ENCODE data around the gene PRR16.

PRR16 gene

DNA sequence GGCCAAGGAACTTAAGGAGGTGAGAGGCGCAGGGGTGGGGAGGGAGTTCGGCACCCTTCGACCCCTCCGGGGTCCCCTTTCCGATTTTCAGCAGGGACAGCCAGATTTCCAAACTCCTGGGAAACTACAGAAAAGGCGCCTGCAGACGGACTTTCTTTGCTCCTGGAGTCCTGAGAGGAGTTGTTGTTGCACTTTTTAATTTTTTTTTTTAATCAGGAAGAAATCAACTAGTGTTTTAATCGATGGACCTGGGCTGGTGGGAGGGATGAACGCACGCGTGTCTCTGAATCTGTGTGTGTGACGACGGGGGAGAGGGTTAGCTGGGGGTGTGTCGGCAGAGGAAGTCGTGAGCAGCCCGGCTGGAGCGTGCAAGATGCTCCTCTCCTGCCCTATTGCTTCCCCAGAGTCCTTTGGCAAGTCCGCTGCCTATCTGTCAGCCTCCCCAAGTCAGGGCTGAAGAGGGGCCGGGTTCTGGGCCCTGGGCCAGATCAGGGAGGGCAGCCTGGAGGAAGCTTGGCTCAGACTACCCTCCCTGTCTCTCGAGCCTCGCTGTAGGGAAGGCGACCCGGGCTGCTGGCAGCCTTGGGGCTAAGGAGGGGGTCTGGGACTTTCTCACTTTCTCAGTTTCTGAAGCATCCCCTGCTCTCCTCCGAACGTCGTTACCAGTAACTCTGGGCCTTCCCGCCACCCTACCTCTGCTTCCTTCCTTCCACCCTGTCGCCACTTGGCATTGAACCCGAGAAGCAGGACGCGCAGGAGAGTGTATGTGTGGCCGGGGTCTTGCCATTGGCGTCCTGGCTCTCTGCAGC is 731 bp downstream of the PRR16 start:
- peak; percentile 70 for DNase-seq

DNA sequence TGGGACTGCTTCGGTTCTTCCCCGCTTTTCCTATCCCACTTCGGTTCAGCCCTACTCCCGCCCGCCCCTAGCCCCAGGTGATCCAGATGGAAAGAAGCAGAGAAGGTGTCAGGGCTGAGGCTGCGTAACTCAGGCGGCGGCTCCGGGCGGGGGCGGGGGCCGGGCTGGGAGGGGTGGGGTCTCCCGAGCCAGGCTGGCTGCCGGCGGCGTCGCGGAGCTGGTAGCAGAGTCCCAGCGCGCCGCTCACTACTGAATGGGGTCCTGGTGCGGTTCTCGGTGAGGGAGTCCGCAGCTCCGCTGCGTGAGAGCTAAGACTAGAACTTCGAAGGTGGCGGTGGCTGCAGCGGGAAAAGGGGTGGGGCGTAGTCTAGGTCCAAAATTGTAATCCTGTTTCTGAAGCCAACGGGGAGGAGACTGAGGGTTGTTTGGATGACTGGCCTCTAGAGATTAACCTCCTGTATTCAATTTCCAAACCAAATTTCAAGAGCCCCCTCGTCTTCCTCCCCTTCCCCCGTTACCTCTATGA is 1.4 kb downstream of the PRR16 start:
- peak; percentile 73 for DNase-seq

DNA sequence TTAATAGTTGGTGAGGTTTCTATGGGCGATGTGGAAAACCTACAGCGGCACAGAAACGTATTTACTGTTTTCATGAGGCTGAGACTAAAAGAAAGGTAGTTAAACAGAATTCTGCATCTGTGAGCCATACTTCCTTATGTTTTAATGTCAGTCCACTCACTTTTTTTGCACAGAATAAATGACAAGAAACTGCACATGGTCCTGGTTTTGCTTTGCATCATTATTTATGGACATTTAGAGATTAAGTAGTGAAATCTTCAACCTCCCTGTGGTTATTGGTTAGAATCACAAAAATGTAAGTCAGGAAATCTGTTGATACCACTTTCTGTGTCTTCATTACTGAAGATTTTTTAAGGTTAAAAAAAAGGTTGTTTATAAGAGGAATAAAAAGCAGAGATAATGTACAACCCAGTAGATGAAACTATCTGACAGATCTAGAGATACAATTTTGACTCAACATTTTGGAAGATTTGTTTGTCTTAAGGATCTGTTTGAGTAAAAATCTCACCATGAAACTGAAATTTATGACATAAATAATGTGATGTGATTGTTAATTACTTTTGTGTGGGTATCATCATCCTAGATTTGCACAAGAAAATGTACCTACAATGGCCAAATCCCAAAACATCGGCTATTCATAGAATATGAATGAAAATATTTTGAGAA is 2.4 kb downstream of the PRR16 start:
- DNase-seq: peak; percentile 43

GRCh38 chr5:120471971-120472370 is 7.9 kb downstream of the PRR16 start:
- no peak for DNase-seq

GRCh38 chr5:120472911-120473310 is 8.8 kb downstream of the PRR16 start:
- no peak for DNase-seq

GRCh38 chr5:120473332-120473731 is 9.2 kb downstream of the PRR16 start:
- peak; percentile 21 for DNase-seq

DNA sequence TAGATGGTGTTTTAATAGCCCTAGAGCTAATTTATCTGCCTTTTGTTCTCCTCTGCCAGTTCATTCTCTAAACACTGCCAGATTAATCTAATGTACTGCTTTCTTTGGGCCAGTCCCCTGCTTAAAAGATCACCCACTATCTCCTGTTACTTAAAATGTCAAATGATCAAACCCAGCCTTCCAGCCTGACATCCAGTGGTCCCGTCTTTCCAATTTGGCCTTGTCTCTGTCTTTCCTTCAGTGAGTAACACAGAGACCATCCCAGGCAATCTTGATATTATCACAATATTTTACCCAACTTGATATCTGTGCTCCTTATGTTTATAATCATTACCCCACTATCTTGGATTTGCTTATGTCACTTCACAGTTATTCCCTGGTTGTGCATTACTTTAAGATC is 12.0 kb downstream of the PRR16 start:
- no peak for DNase-seq

- peak; percentile 34 for DNase-seq
Measured at GRCh38 chr5:120479066-120479465, 15.0 kb downstream of the PRR16 start.

- no peak for DNase-seq
Measured at GRCh38 chr5:120499876-120500563, 35.9 kb downstream of the PRR16 start.

GRCh38 chr5:120502531-120502930 is 38.4 kb downstream of the PRR16 start:
- no peak for DNase-seq

DNA sequence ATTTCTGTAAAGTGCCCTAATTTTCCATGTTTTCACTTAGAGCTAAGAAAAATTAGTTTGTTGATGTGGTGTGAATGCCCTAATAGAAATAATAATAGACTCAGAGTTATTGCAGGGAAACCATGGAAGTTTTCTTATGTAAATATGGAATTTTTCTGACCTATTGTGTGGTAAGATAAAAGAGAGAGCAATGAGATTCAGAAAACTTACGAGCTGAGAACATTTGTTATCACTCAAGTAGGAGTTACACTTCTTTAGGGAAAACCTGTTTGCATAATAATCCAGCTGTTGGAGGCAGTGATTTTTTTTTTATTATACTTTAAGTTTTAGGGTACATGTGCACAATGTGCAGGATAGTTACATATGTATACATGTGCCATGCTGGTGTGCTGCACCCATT is 39.2 kb downstream of the PRR16 start:
- DNase-seq: no peak

DNA sequence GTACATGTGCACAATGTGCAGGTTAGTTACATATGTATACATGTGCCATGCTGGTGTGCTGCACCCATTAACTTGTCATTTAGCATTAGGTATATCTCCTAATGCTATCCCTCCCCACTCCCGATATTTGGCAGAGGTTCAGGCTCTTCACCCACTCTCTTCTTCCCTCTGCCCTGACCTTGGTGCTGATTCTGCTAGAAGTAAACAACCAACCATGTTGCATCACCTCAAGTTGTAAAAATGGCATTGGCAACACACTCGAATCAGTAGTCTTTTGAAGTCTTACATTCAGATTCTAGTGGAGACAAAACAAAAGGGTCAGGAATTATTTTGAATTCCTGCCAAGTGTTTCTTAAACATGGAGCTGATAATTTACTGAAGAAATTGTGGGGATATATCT is 40.0 kb downstream of the PRR16 start:
- peak; percentile 11 for DNase-seq

GRCh38 chr5:120507197-120507596 is 43.1 kb downstream of the PRR16 start:
- DNase-seq: peak; percentile 15

DNA sequence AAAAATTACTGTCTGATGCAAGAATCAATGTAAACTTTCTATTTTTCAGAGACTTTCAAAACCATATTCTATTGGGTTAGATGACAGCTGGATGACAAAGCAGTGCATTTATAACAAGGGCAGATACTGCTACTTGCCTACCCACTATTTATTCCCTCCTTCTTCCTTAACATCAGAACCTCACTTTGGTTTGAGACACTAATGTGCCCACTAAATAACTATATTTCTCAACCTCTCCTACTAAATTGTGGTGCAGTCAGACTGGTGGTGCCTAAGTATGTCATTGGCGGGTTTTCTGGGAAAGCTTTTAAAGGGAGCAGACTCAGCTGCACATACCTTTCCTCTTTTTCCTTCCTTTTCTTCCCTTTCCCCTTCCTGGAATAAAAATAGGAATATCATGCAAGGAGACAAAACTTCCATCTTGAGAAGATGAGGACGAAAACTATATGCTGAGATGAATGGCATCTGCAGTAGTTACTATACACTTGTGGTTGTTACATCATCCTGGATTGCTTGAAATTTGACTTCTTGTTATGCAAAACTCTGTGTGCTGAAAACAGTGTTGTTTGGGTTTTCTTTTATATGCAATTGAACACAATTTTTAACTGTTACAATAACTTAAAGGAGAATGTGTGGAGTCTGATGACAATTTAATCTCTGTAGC is 43.8 kb downstream of the PRR16 start:
- DNase-seq: peak; percentile 63

GRCh38 chr5:120509053-120509452 is 45.0 kb downstream of the PRR16 start:
- DNase-seq: peak; percentile 34

GRCh38 chr5:120510098-120510637 is 46.1 kb downstream of the PRR16 start:
- DNase-seq: no peak

DNA sequence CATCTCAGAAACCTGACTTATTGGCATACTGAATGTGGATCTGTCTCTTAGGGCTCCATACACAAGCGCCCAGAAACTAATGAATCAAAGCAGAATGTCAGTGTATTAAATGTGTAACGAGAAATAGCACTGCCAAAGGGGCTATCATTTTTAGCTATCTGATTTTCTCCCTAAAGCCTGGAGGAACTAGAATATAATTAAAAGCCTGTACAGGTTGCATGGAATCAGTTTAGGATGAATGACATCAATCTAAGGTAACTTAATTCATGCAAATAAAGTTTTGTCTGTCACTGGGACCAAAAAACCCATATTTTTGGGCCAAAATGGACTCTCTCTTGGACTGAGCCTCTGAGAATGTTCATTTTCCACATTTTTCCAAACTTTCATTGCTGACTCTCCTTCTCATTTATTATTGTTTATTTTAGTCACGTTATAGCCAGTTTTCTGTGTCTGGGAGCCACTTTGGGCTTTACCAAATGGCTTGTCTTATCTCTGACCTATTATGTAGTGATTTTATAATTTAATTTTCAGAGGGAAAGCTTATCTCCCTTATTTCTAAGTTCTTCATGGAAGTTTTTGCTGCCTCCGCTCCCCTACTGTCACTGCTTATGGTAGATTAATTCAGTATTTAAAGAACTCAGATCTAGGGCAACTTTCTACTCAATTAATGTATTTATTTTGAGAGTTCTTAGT is 47.0 kb downstream of the PRR16 start:
- DNase-seq: no peak

DNA sequence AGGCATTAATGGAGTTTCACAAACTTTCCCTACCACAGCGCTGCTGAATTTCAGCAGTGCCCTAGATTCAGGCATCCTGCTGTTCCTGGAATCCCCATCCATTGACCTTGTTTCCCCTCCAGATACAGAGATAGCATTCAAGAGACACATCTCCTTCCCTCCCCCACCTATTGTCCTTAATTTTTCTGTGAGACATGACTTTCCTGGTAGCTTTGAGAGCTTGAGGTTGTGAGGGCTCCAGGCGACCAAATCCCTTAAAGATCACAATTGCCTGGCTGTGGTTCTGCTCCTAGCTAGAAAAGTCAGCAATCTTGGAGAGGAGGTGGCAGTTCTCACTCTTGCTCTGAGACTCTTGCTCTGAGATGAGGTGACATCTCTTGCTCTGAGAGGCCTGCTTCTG is 48.0 kb downstream of the PRR16 start:
- no peak for DNase-seq

- no peak for DNase-seq
Measured at GRCh38 chr5:120512791-120513650, 48.9 kb downstream of the PRR16 start.

DNA sequence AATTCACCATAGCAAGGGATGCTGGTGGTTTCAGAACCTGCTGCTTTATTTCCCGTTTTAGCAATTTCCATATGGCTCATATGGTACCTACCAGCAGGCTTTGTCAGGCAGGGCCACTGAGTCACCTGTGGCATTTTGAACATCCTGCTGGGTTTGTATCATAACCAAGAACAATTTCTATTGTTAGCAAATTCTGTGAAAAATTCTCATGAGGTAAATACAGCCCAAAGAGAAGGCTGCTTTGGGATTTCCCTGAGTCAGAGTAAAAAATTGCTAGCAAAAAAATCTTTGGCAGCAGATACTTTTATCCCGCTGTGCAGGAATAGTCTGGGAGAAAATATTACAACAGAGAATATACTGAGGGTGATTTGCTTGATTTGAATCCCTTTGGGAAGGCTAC is 52.7 kb downstream of the PRR16 start:
- peak; percentile 83 for DNase-seq

GRCh38 chr5:120517607-120518252 is 53.6 kb downstream of the PRR16 start:
- DNase-seq: peak; percentile 10

Data from fibroblast of skin of right biceps (primary cell).